GM12892 (cell line): ENCODE data around the gene SPINK1.
"Not testable (repeated sequence)": the region's sequence is repeated elsewhere in the genome, so short reads cannot be mapped to it uniquely, and the experiment has no call there.

Experiments
- DNase-seq: peaks from one replicate; pipeline ENCODE4 v3.0.0; 2011; ENCODE audit not compliant: insufficient read length
- FAIRE-seq: peaks from 2 replicates; lab custom pipeline; 2011; peaks lifted over from hg19 to GRCh38; lab: Jason Lieb, UNC
- POLR2A ChIP-seq: IDR thresholded peaks from 2 replicates; pipeline ENCODE4 v1.6.1; 2011; ENCODE audit warnings: low read depth, low read length, control low read depth
- POLR2AphosphoS5 ChIP-seq: IDR thresholded peaks from 2 replicates; pipeline ENCODE4 v1.6.1; 2011; ENCODE audit warnings: low read depth, low read length, control low read depth
- TAF1 ChIP-seq: IDR thresholded peaks from 2 replicates; pipeline ENCODE4 v1.6.1; 2011; ENCODE audit warnings: low read depth, mild to moderate bottlenecking, control low read depth, low read length, borderline replicate concordance

SPINK1 gene

DNA sequence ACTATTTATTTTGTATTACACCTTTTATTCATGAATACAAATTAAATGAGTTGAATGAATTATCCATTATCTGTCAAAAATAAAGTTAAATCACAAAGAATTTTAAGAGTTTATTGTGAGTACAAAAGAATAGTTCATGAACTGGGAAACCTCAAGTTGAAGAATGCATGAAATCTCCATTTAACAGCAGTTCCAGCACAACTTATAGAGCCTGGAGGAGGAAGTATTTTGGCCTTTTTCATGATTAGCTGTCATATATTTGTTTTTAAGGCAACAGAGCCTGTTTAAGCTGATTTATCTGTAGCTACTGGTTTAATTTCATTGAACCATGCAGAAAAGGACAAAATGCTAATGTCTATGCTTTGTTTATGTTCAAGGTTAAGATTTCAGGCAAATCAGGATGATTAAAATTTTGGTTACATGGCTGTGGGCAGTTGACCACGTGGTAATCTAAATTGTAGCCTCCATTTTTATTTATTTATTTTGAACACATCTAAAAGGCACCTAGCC lies 12.2 kb downstream of the SPINK1 start:
- TF ChIP-seq TAF1 (no peak), POLR2A (no peak), POLR2AphosphoS5 (no peak)
- no peak for FAIRE-seq
- no peak for DNase-seq

DNA sequence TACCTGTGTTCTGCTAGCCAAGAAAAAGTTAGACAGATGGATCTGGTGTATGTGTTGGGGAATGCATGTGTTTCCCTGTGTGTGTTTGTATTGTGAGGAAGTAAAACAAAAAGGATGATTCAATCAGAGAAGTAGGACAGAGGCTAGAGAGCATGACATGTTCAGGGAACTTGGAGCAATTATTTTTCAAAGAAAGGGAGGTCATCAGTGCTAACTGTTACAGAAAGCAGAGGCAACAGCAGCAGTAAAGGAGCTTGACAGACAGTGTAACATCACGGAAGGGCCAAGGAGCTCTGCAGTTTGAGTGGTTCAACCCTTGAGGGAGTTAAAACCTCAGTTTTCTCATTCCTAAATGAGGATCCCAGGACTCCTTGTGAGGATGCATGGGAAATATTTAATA lies 13.2 kb downstream of the SPINK1 start:
- DNase-seq (no peak), FAIRE-seq (no peak)
- no peak for TF ChIP-seq TAF1
- no peak for TF ChIP-seq POLR2AphosphoS5
- no peak for TF ChIP-seq POLR2A

- TF ChIP-seq TAF1: no peak
- no peak for TF ChIP-seq POLR2A
- no peak for TF ChIP-seq POLR2AphosphoS5
- FAIRE-seq: no peak
- no peak for DNase-seq
Observed at GRCh38 chr5:147813696-147814095, 17.8 kb downstream of the SPINK1 start.

DNA sequence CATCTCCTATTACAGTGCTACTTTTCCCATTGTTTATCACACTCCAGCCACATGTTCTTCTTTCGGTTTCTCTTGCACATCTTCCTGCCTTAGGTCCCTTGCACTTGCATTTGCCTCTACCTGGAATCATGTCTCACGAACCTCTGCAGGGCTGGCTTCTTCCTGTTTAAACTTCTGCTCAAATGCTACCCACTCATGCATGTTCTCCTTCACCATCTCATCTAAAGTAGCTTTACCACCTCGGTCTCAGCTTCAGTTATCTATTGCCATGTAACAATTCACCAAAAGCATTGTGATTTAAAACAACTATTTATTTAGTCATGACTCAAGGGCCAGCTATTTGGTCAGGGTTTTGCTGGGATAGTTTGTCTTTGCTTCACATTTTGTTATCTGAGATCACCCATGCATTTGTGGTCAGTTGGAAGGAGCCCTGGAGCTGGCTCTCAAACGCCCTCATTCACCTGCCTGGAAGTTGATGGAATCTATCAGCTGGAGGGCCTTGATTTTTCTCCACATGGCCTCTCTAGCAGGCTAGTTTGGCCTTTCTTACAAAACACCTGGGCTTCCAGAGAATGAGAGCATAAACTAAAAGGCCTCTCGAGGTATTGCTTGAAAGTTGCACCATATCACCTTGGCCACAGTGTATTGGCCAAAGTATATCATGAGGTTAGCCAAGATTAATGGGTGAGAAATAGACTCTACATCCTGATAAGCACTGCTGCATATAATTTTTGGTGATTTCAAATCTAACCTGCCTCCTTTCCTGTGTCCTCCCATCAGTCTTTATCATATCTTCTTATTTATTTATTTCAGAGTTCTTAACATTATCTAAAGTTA lies 21.4 kb downstream of the SPINK1 start:
- FAIRE-seq (no peak), DNase-seq (no peak)
- no peak for TF ChIP-seq TAF1
- TF ChIP-seq POLR2AphosphoS5: no peak
- TF ChIP-seq POLR2A: no peak

GRCh38 chr5:147805030-147805454 lies 26.4 kb downstream of the SPINK1 start:
- no peak for TF ChIP-seq POLR2AphosphoS5
- TF ChIP-seq TAF1: no peak
- no peak for TF ChIP-seq POLR2A
- DNase-seq (no peak), FAIRE-seq (no peak)

DNA sequence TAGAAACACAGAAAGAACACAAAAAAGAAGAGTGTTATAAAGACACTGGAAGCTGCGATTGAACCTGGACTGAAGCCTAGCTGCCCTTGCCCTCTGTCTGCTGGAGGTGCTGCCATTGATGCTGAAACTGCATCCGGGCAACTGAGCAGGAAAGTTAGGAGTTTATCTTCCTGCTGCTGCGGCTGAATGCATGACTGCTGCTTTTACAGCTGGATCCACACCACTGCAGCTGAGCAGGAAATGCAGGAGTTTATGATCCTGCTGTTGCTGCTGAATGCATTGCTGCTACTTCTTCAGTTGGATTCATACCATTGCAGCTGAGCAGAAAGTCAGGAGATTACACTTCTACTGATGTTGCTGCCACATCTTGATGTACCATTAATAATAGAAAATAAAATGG lies 27.1 kb downstream of the SPINK1 start:
- no peak for TF ChIP-seq POLR2AphosphoS5
- DNase-seq: no peak
- no peak for FAIRE-seq

- FAIRE-seq: no peak
- TF ChIP-seq TAF1 (no peak), POLR2AphosphoS5 (no peak), POLR2A (no peak)
- DNase-seq: no peak
Observed at GRCh38 chr5:147803926-147804325, 27.5 kb downstream of the SPINK1 start.

- FAIRE-seq, DNase-seq: not testable (repeated sequence)
Observed at GRCh38 chr5:147803161-147803560, 28.3 kb downstream of the SPINK1 start.

GRCh38 chr5:147801461-147801860 lies 30.0 kb downstream of the SPINK1 start:
- FAIRE-seq: no peak
- DNase-seq: no peak
- TF ChIP-seq TAF1 (no peak), POLR2AphosphoS5 (no peak), POLR2A (no peak)

DNA sequence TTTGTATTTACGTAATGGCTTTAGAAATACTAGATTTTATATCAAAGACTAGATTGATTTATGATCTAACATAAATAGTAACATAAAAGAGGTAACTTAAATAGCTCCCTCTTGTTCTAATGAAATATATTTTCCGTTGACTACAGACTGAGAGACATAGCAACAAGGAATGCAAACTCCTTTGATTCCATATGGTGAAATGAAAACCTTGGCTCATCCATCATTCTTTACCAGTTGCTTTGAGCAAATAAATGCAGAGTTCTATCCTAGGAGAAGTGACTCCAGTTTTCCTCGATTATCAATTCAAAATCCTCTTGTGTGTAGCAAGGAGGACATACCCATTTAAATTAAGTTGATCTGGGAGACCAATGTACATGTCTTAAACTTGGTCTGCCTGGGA lies 31.0 kb downstream of the SPINK1 start:
- DNase-seq (no peak), FAIRE-seq (no peak)
- TF ChIP-seq TAF1 (no peak), POLR2AphosphoS5 (no peak), POLR2A (no peak)

DNA sequence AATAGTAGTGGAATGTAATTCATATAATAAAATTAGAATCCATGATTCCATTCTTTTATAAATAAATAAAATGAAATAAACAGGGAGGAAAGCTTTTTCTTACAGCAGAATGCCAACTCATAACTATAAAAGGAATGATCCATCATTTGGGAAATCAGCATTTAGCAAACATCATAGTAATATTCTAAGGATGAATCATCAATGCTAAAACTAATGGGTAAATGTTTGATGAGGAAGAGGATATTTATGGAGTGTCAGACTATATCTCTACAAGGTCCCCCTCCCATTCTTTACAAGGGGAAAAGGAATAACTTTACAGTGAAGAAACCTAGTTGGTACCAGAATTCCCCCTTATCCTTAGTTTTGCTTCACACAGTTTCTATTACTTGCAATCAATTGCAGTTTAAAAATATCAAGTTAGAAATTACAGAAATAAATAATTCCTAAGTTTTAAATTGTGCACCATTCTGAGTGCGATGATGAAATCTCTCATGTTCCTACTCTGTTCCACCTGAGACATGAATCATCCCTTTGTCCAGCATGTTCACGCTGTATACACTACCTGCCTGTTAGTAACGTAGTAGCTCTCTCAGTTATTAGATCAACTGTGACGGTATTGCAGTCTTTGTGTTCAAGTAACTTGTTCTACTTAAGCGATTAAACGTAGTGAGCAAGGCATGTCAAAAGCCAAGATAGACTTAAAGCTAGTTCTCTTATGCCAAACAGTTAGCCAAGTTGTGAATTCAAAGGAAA lies 34.7 kb downstream of the SPINK1 start:
- FAIRE-seq (no peak), DNase-seq (no peak)
- TF ChIP-seq POLR2AphosphoS5 (no peak), POLR2A (no peak), TAF1 (no peak)

DNA sequence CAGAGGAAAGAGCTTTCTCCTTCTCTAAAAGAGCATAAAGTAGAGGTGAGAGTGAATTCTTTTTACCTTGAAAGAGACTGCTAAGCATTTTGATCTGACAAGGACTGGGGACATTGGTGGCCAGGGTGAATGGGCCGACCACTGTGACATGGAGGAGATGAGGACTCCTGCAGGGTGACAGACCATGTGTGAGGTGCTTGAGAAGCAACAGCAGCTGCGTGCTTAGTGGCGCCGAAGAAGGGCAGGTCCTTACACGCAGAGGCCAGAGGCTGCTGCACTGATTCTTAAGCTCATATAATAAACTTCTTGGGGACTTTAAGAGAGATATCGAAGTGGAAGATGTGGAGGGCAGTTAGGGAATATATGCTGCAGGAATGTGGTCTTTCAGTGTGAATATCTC lies 40.3 kb downstream of the SPINK1 start:
- FAIRE-seq: no peak
- TF ChIP-seq POLR2AphosphoS5 (no peak), POLR2A (no peak)
- DNase-seq: no peak

- FAIRE-seq (no peak), DNase-seq (no peak)
- no peak for TF ChIP-seq TAF1
- no peak for TF ChIP-seq POLR2AphosphoS5
- no peak for TF ChIP-seq POLR2A
Observed at GRCh38 chr5:147789820-147790219, 41.7 kb downstream of the SPINK1 start.

GRCh38 chr5:147788023-147788422 lies 43.4 kb downstream of the SPINK1 start:
- FAIRE-seq (no peak), DNase-seq (no peak)
- TF ChIP-seq POLR2AphosphoS5 (no peak), TAF1 (no peak), POLR2A (no peak)
